Sigmoid colon (tissue), 4 donors: Measurements from ENCODE around the gene PRKN.

ENCODE experiments used
- EP300 ChIP-seq, 4 donors: sonication (generic); formaldehyde crosslinking; IDR thresholded peaks; one replicate each; pipeline ENCODE4 v1.6.1; 2017; ENCODE audit warnings: antibody characterized with exemption in 4 of 4
- POLR2A ChIP-seq, 2 donors: fragments of 450-650 bp; IDR thresholded peaks; one replicate each; pipeline ENCODE4 v1.6.1; 2016; ENCODE audit warnings: antibody characterized with exemption in 2 of 2, mild to moderate bottlenecking in 2 of 2, moderate library complexity in 2 of 2
- TF ChIP-seq, protein P1 (sequence below), 4 experiments: fragments of 450-650 bp in 3 of 4; fragments of 200-600 bp in 1 of 4; IDR thresholded peaks; one replicate each; pipeline ENCODE4 v1.5.1; 2016 to 2019; ENCODE audit warnings: antibody characterized with exemption in 4 of 4, mild to moderate bottlenecking in 3 of 4, moderate library complexity in 2 of 4

DNA sequence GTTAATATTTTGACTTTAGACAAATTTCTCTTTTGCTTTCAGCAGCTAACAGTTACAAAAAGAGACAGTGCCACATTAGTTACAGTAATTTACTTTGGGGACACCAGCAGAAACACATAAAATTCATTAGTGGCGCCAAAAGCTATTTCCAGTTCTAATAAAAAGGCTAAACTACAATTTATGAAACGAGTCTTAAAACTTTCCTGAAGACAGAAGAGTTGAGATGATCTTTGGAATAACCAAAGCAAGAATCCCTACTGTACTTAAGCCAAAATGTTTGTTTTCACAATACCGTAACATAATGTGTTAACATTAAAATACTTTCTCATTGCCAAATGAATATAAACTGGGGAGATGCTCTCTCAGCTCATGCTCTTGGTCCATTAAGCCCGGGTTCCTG is 1103.5 kb downstream of the PRKN start:
- TF ChIP-seq POLR2A (IDR thresholded peaks at IDR 0.05) (no peak), EP300 (IDR thresholded peaks at IDR 0.05) (no peak)
- TF ChIP-seq, protein P1, sequence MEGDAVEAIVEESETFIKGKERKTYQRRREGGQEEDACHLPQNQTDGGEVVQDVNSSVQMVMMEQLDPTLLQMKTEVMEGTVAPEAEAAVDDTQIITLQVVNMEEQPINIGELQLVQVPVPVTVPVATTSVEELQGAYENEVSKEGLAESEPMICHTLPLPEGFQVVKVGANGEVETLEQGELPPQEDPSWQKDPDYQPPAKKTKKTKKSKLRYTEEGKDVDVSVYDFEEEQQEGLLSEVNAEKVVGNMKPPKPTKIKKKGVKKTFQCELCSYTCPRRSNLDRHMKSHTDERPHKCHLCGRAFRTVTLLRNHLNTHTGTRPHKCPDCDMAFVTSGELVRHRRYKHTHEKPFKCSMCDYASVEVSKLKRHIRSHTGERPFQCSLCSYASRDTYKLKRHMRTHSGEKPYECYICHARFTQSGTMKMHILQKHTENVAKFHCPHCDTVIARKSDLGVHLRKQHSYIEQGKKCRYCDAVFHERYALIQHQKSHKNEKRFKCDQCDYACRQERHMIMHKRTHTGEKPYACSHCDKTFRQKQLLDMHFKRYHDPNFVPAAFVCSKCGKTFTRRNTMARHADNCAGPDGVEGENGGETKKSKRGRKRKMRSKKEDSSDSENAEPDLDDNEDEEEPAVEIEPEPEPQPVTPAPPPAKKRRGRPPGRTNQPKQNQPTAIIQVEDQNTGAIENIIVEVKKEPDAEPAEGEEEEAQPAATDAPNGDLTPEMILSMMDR (IDR thresholded peaks at IDR 0.05), result no peak
